ENCODE data around the gene CDH13. TPM values are rescaled to one million over a fixed set of nuclear protein-coding genes. Genes with fewer than 3 reads are reported as not detected.

The CDH13 gene
- total and polyA plus RNA-seq, 2 donors (not counting 1 experiment from before 2014, with no cell fraction given), result 27.6 to 96.7 TPM

DNA sequence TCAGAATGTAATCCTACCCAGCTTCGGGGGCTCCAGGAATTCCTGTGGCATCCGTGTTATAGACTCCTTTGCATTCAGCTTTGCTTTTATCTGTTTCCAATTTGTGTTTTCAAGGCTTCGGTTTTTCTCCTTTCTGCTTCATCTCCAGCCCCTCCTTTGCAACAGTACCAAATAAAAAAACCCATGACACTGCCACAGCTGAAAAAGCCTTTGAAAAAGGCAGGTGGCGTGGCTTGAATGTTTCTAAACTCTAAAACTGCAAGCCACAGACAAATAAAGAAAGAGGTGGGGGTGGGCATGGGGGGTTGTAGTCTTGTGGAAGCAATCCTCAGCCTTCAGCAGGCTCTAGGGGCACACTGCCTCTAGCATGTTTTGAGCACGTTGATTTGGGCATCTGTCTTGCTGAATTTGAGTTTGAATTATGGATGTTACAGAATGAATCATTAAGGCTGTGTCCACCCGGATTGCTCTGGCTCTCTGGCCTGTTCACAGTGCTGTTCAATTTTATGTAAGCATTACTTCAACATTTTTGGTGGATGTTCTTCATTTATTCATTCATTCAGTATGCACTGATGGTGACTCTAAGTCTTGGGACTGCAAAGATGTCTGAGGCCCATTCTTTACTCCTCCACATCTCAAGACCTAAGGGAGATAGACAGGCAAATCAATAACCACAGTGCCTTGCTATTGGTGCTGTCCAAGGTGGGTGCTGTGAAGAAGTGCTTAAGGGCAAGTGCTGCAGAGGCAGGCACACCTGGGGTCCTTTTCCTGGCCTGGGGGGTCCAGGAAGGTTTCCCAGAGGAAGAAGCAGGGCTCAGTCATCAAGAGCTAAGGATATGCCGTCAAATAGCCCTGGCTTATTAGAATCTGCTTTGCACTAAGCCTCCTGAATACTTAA is 77.4 kb downstream of the CDH13 start:
- Histone ChIP-seq H3K79me2 (ENCODE audit: control insufficient read depth, insufficient read depth, low read length) (no peaks in the 10 kb centered on the region), H2AFZ (ENCODE audit: low read length) (no peak overlapping the region), H3K4me3 (replicated peaks in 1 of 4; ENCODE audit: control extremely low read depth in 1 of 4, insufficient read depth in 1 of 4, low read depth in 3 of 4, low read length in 4 of 4) (no peak overlapping the region), H3K9ac (ENCODE audit: insufficient read depth, low read length) (no peak overlapping the region), H3K36me3 (ENCODE audit: control insufficient read depth, insufficient read depth, low read length) (no peaks in the 10 kb centered on the region), H3K4me1 (ENCODE audit: control insufficient read depth, extremely low read depth, insufficient read depth, low read length) (peaks cover 7% of the 10 kb centered on the region), H3K27ac (ENCODE audit: insufficient read depth, low read length) (no peak overlapping the region), H3K9me3 (ENCODE audit: control insufficient read depth, insufficient read depth, low read depth, low read length) (no peaks in the 10 kb centered on the region), H4K20me1 (ENCODE audit: control insufficient read depth, extremely low read depth, insufficient read depth, low read length) (no peaks in the 10 kb centered on the region), H3K27me3 (ENCODE audit: control insufficient read depth, insufficient read depth, low read length) (no peaks in the 10 kb centered on the region), H3K4me2 (ENCODE audit: extremely low read depth, insufficient read depth, low read length) (no peak overlapping the region)
- no peak for TF ChIP-seq EZH2 (IDR thresholded peaks at IDR 0.05; ENCODE audit: low read length, missing control alignments)
- TF ChIP-seq, protein P1, sequence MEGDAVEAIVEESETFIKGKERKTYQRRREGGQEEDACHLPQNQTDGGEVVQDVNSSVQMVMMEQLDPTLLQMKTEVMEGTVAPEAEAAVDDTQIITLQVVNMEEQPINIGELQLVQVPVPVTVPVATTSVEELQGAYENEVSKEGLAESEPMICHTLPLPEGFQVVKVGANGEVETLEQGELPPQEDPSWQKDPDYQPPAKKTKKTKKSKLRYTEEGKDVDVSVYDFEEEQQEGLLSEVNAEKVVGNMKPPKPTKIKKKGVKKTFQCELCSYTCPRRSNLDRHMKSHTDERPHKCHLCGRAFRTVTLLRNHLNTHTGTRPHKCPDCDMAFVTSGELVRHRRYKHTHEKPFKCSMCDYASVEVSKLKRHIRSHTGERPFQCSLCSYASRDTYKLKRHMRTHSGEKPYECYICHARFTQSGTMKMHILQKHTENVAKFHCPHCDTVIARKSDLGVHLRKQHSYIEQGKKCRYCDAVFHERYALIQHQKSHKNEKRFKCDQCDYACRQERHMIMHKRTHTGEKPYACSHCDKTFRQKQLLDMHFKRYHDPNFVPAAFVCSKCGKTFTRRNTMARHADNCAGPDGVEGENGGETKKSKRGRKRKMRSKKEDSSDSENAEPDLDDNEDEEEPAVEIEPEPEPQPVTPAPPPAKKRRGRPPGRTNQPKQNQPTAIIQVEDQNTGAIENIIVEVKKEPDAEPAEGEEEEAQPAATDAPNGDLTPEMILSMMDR (conservative IDR thresholded peaks at IDR 0.05 in 1 of 2, IDR thresholded peaks at IDR 0.05 in 1 of 2; ENCODE audit: low read depth in 1 of 2, low read length in 2 of 2), result no peak
- DNase-seq (ENCODE audit: low read depth in 2 of 2), result no peak

DNA sequence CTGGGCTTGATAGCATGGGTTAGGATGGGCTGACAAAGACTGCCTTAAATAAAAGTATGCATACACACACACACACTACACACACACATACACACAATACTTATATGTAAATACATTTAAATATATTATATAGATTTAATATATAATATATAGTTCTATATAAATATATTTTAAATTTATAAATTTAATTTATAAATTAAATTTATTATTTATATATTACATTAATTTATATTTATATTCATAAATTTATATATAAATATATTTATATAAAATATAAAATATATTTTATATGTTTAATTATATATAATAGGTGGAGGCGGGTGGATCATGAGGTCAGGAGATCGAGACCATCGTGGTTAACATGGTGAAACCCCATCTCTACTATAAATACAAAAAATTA is 83.2 kb downstream of the CDH13 start:
- no peak for TF ChIP-seq EZH2 (IDR thresholded peaks at IDR 0.05; ENCODE audit: low read length, missing control alignments)
- TF ChIP-seq, protein P1 (conservative IDR thresholded peaks at IDR 0.05 in 1 of 2, IDR thresholded peaks at IDR 0.05 in 1 of 2; ENCODE audit: low read depth in 1 of 2, low read length in 2 of 2), result no peak
- no peak overlapping the region for H3K9ac ChIP-seq (ENCODE audit: insufficient read depth, low read length)
- H3K79me2 ChIP-seq (ENCODE audit: control insufficient read depth, insufficient read depth, low read length), result no peaks in the 10 kb centered on the region

DNA sequence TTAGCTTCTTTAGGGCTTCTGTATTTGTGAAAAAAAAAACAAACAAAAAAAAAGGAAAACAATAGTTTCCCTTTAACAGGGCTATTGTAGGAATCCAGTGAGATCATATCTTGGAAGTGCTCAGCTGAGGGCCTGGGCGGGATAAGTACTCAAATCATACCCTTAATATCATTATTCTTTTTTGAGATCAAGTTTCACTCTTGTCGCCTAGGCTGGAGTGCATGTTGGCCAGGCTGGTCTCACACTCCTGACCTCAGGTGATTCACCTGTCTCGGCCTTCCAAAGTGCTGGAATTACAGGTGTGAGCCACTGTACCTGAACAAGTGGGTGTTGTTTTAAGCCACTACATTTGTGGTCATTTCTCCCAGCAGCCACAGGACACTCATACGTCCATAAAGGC is 87.0 kb downstream of the CDH13 start:
- Histone ChIP-seq H3K79me2 (ENCODE audit: control insufficient read depth, insufficient read depth, low read length) (no peaks in the 10 kb centered on the region), H3K9ac (ENCODE audit: insufficient read depth, low read length) (no peak overlapping the region), H4K20me1 (ENCODE audit: control insufficient read depth, extremely low read depth, insufficient read depth, low read length) (no peaks in the 10 kb centered on the region), H3K4me1 (ENCODE audit: control insufficient read depth, extremely low read depth, insufficient read depth, low read length) (no peaks in the 10 kb centered on the region), H3K4me3 (replicated peaks in 1 of 4; ENCODE audit: control extremely low read depth in 1 of 4, insufficient read depth in 1 of 4, low read depth in 3 of 4, low read length in 4 of 4) (no peak overlapping the region), H3K27me3 (ENCODE audit: control insufficient read depth, insufficient read depth, low read length) (no peaks in the 10 kb centered on the region), H3K27ac (ENCODE audit: insufficient read depth, low read length) (no peak overlapping the region), H3K36me3 (ENCODE audit: control insufficient read depth, insufficient read depth, low read length) (no peaks in the 10 kb centered on the region), H3K4me2 (ENCODE audit: extremely low read depth, insufficient read depth, low read length) (no peak overlapping the region), H2AFZ (ENCODE audit: low read length) (no peak overlapping the region), H3K9me3 (ENCODE audit: control insufficient read depth, insufficient read depth, low read depth, low read length) (no peaks in the 10 kb centered on the region)
- DNase-seq (ENCODE audit: low read depth in 2 of 2), result no peak
- TF ChIP-seq, protein P1 (conservative IDR thresholded peaks at IDR 0.05 in 1 of 2, IDR thresholded peaks at IDR 0.05 in 1 of 2; ENCODE audit: low read depth in 1 of 2, low read length in 2 of 2), result no peak
- no peak for TF ChIP-seq EZH2 (IDR thresholded peaks at IDR 0.05; ENCODE audit: low read length, missing control alignments)

More for the DNA sequence above, 83.2 kb downstream of the CDH13 start:
- DNase-seq (ENCODE audit: low read depth in 2 of 2), result no peak
- Histone ChIP-seq H2AFZ (ENCODE audit: low read length) (no peak overlapping the region), H3K27ac (ENCODE audit: insufficient read depth, low read length) (no peak overlapping the region), H3K27me3 (ENCODE audit: control insufficient read depth, insufficient read depth, low read length) (no peaks in the 10 kb centered on the region), H3K4me3 (replicated peaks in 1 of 4; ENCODE audit: control extremely low read depth in 1 of 4, insufficient read depth in 1 of 4, low read depth in 3 of 4, low read length in 4 of 4) (no peak overlapping the region), H3K4me1 (ENCODE audit: control insufficient read depth, extremely low read depth, insufficient read depth, low read length) (no peaks in the 10 kb centered on the region), H3K36me3 (ENCODE audit: control insufficient read depth, insufficient read depth, low read length) (no peaks in the 10 kb centered on the region), H3K4me2 (ENCODE audit: extremely low read depth, insufficient read depth, low read length) (no peak overlapping the region), H4K20me1 (ENCODE audit: control insufficient read depth, extremely low read depth, insufficient read depth, low read length) (no peaks in the 10 kb centered on the region), H3K9me3 (ENCODE audit: control insufficient read depth, insufficient read depth, low read depth, low read length) (no peaks in the 10 kb centered on the region)

Data from fibroblast of lung (primary cell).